Uterus (tissue), 2 donors: Measurements from ENCODE around the gene BIRC5.

Experiments used
- POLR2A ChIP-seq, 2 donors: fragments of 450-650 bp; IDR thresholded peaks; one replicate each; pipeline ENCODE4 v1.6.1; 2016; ENCODE audit warnings: antibody characterized with exemption in 2 of 2, mild to moderate bottlenecking in 1 of 2, moderate library complexity in 1 of 2
- TF ChIP-seq, protein P1 (sequence below), 4 experiments: fragments of 200-600 bp in 2 of 4; fragments of 450-650 bp in 2 of 4; sonication (generic) in 2 of 4; IDR thresholded peaks; one replicate each; pipeline ENCODE4 v1.5.1; 2016 to 2019; ENCODE audit warnings: antibody characterized with exemption in 4 of 4, mild to moderate bottlenecking in 2 of 4, moderate library complexity in 1 of 4

DNA sequence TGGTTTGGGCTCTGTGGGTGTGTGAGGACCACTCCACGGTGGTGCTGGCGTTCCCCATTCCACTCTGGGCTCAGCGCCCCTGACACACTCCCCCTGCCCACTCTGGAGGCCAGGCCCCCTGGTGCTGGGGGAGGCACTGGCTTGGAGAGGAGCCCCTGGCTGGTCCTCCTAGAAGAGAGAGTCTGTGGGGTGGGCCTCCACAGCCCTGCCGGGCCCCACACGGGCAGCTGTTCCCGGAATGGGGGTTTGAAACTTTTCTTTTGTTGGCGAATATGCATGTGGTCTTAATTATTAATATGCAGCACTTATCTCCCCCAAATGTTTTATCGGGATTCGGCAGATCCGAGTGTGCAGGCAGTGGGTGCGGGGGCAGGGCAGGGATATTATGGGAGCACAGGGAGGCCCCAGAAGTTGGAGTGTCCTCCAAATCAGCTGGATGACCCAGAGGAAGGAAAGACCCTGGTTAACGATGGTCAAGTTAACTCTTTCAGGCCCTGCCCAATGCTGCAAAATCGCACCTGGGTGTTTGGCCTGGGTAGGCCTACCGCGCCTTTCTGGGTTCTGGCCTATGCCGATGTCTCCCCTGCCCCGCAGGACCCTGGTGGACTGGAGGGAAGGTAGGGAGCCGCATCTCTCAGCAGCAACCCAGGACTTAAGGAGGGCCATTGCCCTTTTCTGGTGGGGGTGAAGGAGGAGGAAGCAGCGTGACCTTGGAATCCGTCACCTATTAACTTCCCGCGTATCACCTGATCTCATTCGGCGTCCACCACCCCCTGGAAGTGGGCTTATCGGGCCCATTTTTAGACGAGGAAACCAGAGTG is 53.4 kb downstream of the BIRC5 start:
- TF ChIP-seq, protein P1, sequence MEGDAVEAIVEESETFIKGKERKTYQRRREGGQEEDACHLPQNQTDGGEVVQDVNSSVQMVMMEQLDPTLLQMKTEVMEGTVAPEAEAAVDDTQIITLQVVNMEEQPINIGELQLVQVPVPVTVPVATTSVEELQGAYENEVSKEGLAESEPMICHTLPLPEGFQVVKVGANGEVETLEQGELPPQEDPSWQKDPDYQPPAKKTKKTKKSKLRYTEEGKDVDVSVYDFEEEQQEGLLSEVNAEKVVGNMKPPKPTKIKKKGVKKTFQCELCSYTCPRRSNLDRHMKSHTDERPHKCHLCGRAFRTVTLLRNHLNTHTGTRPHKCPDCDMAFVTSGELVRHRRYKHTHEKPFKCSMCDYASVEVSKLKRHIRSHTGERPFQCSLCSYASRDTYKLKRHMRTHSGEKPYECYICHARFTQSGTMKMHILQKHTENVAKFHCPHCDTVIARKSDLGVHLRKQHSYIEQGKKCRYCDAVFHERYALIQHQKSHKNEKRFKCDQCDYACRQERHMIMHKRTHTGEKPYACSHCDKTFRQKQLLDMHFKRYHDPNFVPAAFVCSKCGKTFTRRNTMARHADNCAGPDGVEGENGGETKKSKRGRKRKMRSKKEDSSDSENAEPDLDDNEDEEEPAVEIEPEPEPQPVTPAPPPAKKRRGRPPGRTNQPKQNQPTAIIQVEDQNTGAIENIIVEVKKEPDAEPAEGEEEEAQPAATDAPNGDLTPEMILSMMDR (IDR thresholded peaks at IDR 0.05) = no peak
- TF ChIP-seq POLR2A (IDR thresholded peaks at IDR 0.05) = no peak
